HEK293T (cell line): Measurements from ENCODE around the gene PCDHA6.

Experiments
- ARNT ChIP-seq: fragments of 450-650 bp; IDR thresholded peaks from 2 replicates; pipeline ENCODE4 v1.6.1; 2017; ENCODE audit warnings: mild to moderate bottlenecking
- BHLHE40 ChIP-seq: fragments of 450-650 bp; IDR thresholded peaks from 2 replicates; pipeline ENCODE4 v1.6.1; 2016; ENCODE audit warnings: mild to moderate bottlenecking, moderate library complexity, borderline replicate concordance
- ELF4 ChIP-seq: fragments of 450-650 bp; IDR thresholded peaks from 2 replicates; pipeline ENCODE4 v1.6.1; 2017; ENCODE audit warnings: antibody characterized with exemption
- FOXA1 ChIP-seq: fragments of 450-650 bp; IDR thresholded peaks from 2 replicates; pipeline ENCODE4 v1.6.1; 2016; ENCODE audit warnings: mild to moderate bottlenecking
- LEF1 ChIP-seq: fragments of 450-650 bp; IDR thresholded peaks from 2 replicates; pipeline ENCODE4 v1.6.1; 2017; ENCODE audit warnings: mild to moderate bottlenecking, borderline replicate concordance
- SP1 ChIP-seq: fragments of 450-650 bp; IDR thresholded peaks from 2 replicates; pipeline ENCODE4 v1.6.1; 2017
- SUZ12 ChIP-seq: fragments of 450-650 bp; IDR thresholded peaks from 2 replicates; pipeline ENCODE4 v1.6.1; 2016; ENCODE audit warnings: mild to moderate bottlenecking
- TARDBP ChIP-seq: fragments of 450-650 bp; IDR thresholded peaks from 2 replicates; pipeline ENCODE4 v1.6.1; 2016
- ZNF384 ChIP-seq: fragments of 450-650 bp; IDR thresholded peaks from 2 replicates; pipeline ENCODE4 v1.6.1; 2016

GRCh38 chr5:140857177-140857986 lies 29.6 kb downstream of the PCDHA6 start:
- TF ChIP-seq FOXA1 = no peak
- no peak for TF ChIP-seq SP1
- no peak for TF ChIP-seq SUZ12
- TF ChIP-seq LEF1 = no peak
- no peak for TF ChIP-seq BHLHE40
- no peak for TF ChIP-seq ZNF384
- no peak for TF ChIP-seq TARDBP
- TF ChIP-seq ARNT = no peak
- no peak for TF ChIP-seq ELF4
